ENCODE measurements around the gene NPDC1. TPM values are rescaled to one million over a fixed set of nuclear protein-coding genes. Genes with fewer than 3 reads are reported as not detected.
A peak's percentile ranks its signal among the peaks of the same experiment; 100 is the strongest.

NPDC1 gene
- total and polyA plus RNA-seq, 2 of the 8 experiments (the other 6 are each of a cell fraction or from before 2014, with no cell fraction given), result 26.2 to 44.1 TPM

- TF ChIP-seq CHD7 (IDR thresholded peaks at IDR 0.05; ENCODE audit: insufficient replicate concordance, low read length), result no peak
- no peak for TF ChIP-seq MAFK (IDR thresholded peaks at IDR 0.05; ENCODE audit: low read depth, low read length)
- peak; percentile 62 for TF ChIP-seq MAX (IDR thresholded peaks at IDR 0.05)
- no peak for TF ChIP-seq CTBP2 (IDR thresholded peaks at IDR 0.05; ENCODE audit: borderline replicate concordance, insufficient read depth, insufficient read length, low read length)
- TF ChIP-seq RNF2 (IDR thresholded peaks at IDR 0.05; ENCODE audit: borderline replicate concordance, low read depth, low read length, missing control alignments, poor library complexity, severe bottlenecking), result no peak
- no peak for TF ChIP-seq EP300 (IDR thresholded peaks at IDR 0.05; ENCODE audit: borderline replicate concordance in 1 of 2, low read depth in 2 of 2, low read length in 2 of 2)
- TF ChIP-seq E2F6 (IDR thresholded peaks at IDR 0.05), result peak; percentile 72
Measured at GRCh38 chr9:137048655-137049543, 2.9 kb upstream of the NPDC1 start (continued).
